OCI-LY1 (cell line): ENCODE data around the gene CD46.

Experiments
- H2AFZ ChIP-seq: fragments of 200-600 bp; sonication (generic), shearing (Covaris generic); 2 replicates; pipeline ENCODE4 v1.6.0; 2014; ENCODE audit warnings: antibody characterized with exemption, mild to moderate bottlenecking, low read length
- H3F3A ChIP-seq: fragments of 200-600 bp; sonication (generic), shearing (Covaris generic); 2 replicates; pipeline ENCODE4 v1.6.0; 2014; ENCODE audit warnings: mild to moderate bottlenecking, antibody characterized with exemption, low read length, moderate library complexity; ENCODE audit not compliant: insufficient read depth
- H3K27ac ChIP-seq: fragments of 200-600 bp; sonication (generic); 2 replicates; pipeline ENCODE4 v1.5.1; 2014; ENCODE audit warnings: low read length, mixed run types, mild to moderate bottlenecking, low read depth; ENCODE audit not compliant: poor library complexity, severe bottlenecking
- H3K27me3 ChIP-seq: fragments of 200-600 bp; sonication (generic); 2 replicates; pipeline ENCODE4 v1.6.0; 2014; ENCODE audit warnings: antibody characterized with exemption, mild to moderate bottlenecking, low read length, moderate library complexity; ENCODE audit not compliant: insufficient read depth
- H3K36me3 ChIP-seq: fragments of 200-600 bp; sonication (generic); 2 replicates; pipeline ENCODE4 v1.6.1; 2014; ENCODE audit warnings: mild to moderate bottlenecking, antibody characterized with exemption, low read length, moderate library complexity, mixed read lengths; ENCODE audit not compliant: insufficient read depth
- H3K4me1 ChIP-seq: fragments of 200-600 bp; sonication (generic); 2 replicates; pipeline ENCODE4 v1.5.1; 2014; ENCODE audit warnings: mild to moderate bottlenecking, low read length, moderate library complexity; ENCODE audit not compliant: insufficient read depth, severe bottlenecking
- H3K4me2 ChIP-seq: fragments of 200-600 bp; sonication (generic), shearing (Covaris generic); 2 replicates; pipeline ENCODE4 v1.6.1; 2014; ENCODE audit warnings: low read length
- H3K4me3 ChIP-seq: fragments of 200-600 bp; sonication (generic); 2 replicates; pipeline ENCODE4 v1.5.1; 2014; ENCODE audit warnings: low read length, low read depth, mild to moderate bottlenecking, mixed read lengths; ENCODE audit not compliant: poor library complexity, severe bottlenecking
- H3K79me2 ChIP-seq: fragments of 200-600 bp; shearing (Covaris generic); 2 replicates; pipeline ENCODE4 v1.6.1; 2016; ENCODE audit warnings: mixed run types, low read length, mixed read lengths; ENCODE audit not compliant: insufficient read depth
- H3K9ac ChIP-seq: fragments of 200-600 bp; sonication (generic), shearing (Covaris generic); 2 replicates; pipeline ENCODE4 v1.6.1; 2014; ENCODE audit warnings: mild to moderate bottlenecking, low read length, mixed read lengths
- H3K9me2 ChIP-seq: fragments of 200-600 bp; sonication (generic), shearing (Covaris generic); 2 replicates; pipeline ENCODE4 v1.6.1; 2014; ENCODE audit warnings: low read depth, mild to moderate bottlenecking, low read length, mixed read lengths
- H3K9me3 ChIP-seq: fragments of 200-600 bp; shearing (Covaris generic); 2 replicates; pipeline ENCODE4 v1.6.1; 2014; ENCODE audit warnings: low read length, mixed read lengths
- H4K20me1 ChIP-seq: fragments of 200-600 bp; sonication (generic), shearing (Covaris generic); 2 replicates; pipeline ENCODE4 v1.6.0; 2016; ENCODE audit warnings: mild to moderate bottlenecking, low read length; ENCODE audit not compliant: insufficient read depth
- CTCF ChIP-seq: fragments of 200-600 bp; sonication (generic), shearing (Covaris generic); IDR thresholded peaks from 2 replicates; pipeline ENCODE4 v1.5.1; 2017; ENCODE audit warnings: mild to moderate bottlenecking, antibody characterized with exemption, low read length, moderate library complexity, mixed read lengths
- EZH2 ChIP-seq: fragments of 200-600 bp; sonication (generic), shearing (Covaris generic); IDR thresholded peaks from 2 replicates; pipeline ENCODE4 v1.8.0; 2017; ENCODE audit warnings: borderline replicate concordance, mixed run types, mild to moderate bottlenecking, antibody characterized with exemption, low read length, moderate library complexity, mixed read lengths

Gene CD46

GRCh38 chr1:207789386-207789785 lies 37.5 kb downstream of the CD46 start:
- Histone ChIP-seq H2AFZ (no peak overlapping the region), H4K20me1 (no peaks in the 10 kb centered on the region), H3K27ac (no peak overlapping the region), H3K4me2 (no peak overlapping the region), H3K36me3 (peaks cover 41% of the 10 kb centered on the region), H3K27me3 (no peaks in the 10 kb centered on the region), H3K9me3 (no peaks in the 10 kb centered on the region), H3F3A (no peaks in the 10 kb centered on the region; the same call in 1 of the 2 replicates), H3K9me2 (no peaks in the 10 kb centered on the region), H3K4me1 (no peaks in the 10 kb centered on the region), H3K79me2 (no peaks in the 10 kb centered on the region), H3K4me3 (no peak overlapping the region), H3K9ac (no peak overlapping the region)
- no peak for TF ChIP-seq CTCF
- TF ChIP-seq EZH2 = no peak

- TF ChIP-seq EZH2 (no peak), CTCF (no peak)
- Histone ChIP-seq H3K9ac (no peak overlapping the region), H3K36me3 (peaks cover 38% of the 10 kb centered on the region), H3K4me2 (no peak overlapping the region), H3K79me2 (no peaks in the 10 kb centered on the region), H3F3A (no peaks in the 10 kb centered on the region; the same call in 1 of the 2 replicates), H3K27ac (no peak overlapping the region), H3K9me3 (no peaks in the 10 kb centered on the region), H3K4me3 (no peak overlapping the region), H3K4me1 (no peaks in the 10 kb centered on the region), H3K9me2 (no peaks in the 10 kb centered on the region), H2AFZ (no peak overlapping the region), H4K20me1 (no peaks in the 10 kb centered on the region), H3K27me3 (no peaks in the 10 kb centered on the region)
Observed at GRCh38 chr1:207789792-207790787, 38.2 kb downstream of the CD46 start.

- H3F3A ChIP-seq = no peaks in the 10 kb centered on the region
- no peaks in the 10 kb centered on the region for H3K9me3 ChIP-seq
- H3K4me1 ChIP-seq = no peaks in the 10 kb centered on the region
- H3K4me3 ChIP-seq = no peak overlapping the region
- H3K36me3 ChIP-seq = peaks cover 33% of the 10 kb centered on the region; the same call in 1 of the 2 replicates
- H3K27me3 ChIP-seq = no peaks in the 10 kb centered on the region
- H2AFZ ChIP-seq = no peak overlapping the region
- no peak overlapping the region for H3K27ac ChIP-seq
- no peak overlapping the region for H3K9ac ChIP-seq
- H3K4me2 ChIP-seq = no peak overlapping the region
- H3K9me2 ChIP-seq = no peaks in the 10 kb centered on the region
- no peaks in the 10 kb centered on the region for H4K20me1 ChIP-seq
- H3K79me2 ChIP-seq = no peaks in the 10 kb centered on the region
- TF ChIP-seq EZH2 (no peak), CTCF (no peak)
Observed at GRCh38 chr1:207791290-207791689, 39.4 kb downstream of the CD46 start.
